A549 (cell line): ENCODE data around the gene ZNF263. TPM values are rescaled to one million over a fixed set of nuclear protein-coding genes. Genes with fewer than 3 reads are reported as not detected.
A peak's percentile ranks its signal among the peaks of the same experiment; 100 is the strongest.
"Not testable (repeated sequence)": the region's sequence is repeated elsewhere in the genome, so short reads cannot be mapped to it uniquely, and the experiment has no call there.

ENCODE experiments used
- ATAC-seq, 2 experiments: fragments of 200-7000 bp in 1 of 2; fragments of >200 bp in 1 of 2; cut with Nextera tagmentation in 1 of 2; cut with Tn5 transposase in 1 of 2; 3 replicates each; pipeline versions ENCODE4 v1.8.0 to v1.9.1; 2018 to 2020; ENCODE audit warnings: mild to moderate bottlenecking in 1 of 2, moderate library complexity in 1 of 2
- CTCF ChIA-PET: fragments of 300-600 bp; sonication (Branson Sonifier 250); formaldehyde crosslinking; extraction: SDS; loops from one replicate; lab custom pipeline; 2021; ENCODE audit warnings: antibody characterized with exemption, inconsistent platforms; lab: Yijun Ruan, JAX
- POLR2A ChIA-PET: fragments of 350-600 bp; formaldehyde crosslinking; extraction: SDS; loops from one replicate; lab custom pipeline; 2021; ENCODE audit warnings: antibody characterized with exemption, inconsistent platforms; lab: Yijun Ruan, JAX
- DNase-seq, 2 experiments: peaks; one replicate each; pipeline versions ENCODE4 v3.0.0 to v3.0.0-alpha.2; 2011 to 2016; ENCODE audit warnings: low read depth in 1 of 2, low spot score in 1 of 2
- FAIRE-seq: peaks from 2 replicates; lab custom pipeline; 2011; peaks lifted over from hg19 to GRCh38; lab: Jason Lieb, UNC
- H3K27ac ChIP-seq, 2 experiments: fragments of >200 bp; sonication (Bioruptor Twin); formaldehyde crosslinking; 3 replicates each; pipeline ENCODE4 v1.5.1; 2016 to 2017
- H3K4me1 ChIP-seq: fragments of >200 bp; sonication (Bioruptor Twin); formaldehyde crosslinking; 3 replicates; pipeline ENCODE4 v1.6.1; 2016
- H3K4me2 ChIP-seq: fragments of >200 bp; sonication (Bioruptor Twin); formaldehyde crosslinking; 3 replicates; pipeline ENCODE4 v1.6.1; 2016
- H3K4me3 ChIP-seq: fragments of >200 bp; sonication (Bioruptor Twin); formaldehyde crosslinking; 3 replicates; pipeline ENCODE4 v1.5.1; 2016
- H3K9me3 ChIP-seq: fragments of >200 bp; sonication (Bioruptor Twin); formaldehyde crosslinking; 3 replicates; pipeline ENCODE4 v1.6.1; 2016
- ATOH8 ChIP-seq: fragments of 250-450 bp; sonication (Bioruptor Pico); IDR thresholded peaks from 2 replicates; pipeline ENCODE4 v1.5.0; 2020; ENCODE audit warnings: low read depth, mild to moderate bottlenecking, moderate library complexity
- BHLHE40 ChIP-seq: IDR thresholded peaks from 2 replicates; pipeline ENCODE4 v1.6.1; 2012; ENCODE audit warnings: low read depth, low read length, inconsistent platforms
- CBX8 ChIP-seq: fragments of 200-600 bp; sonication (generic); IDR thresholded peaks from 2 replicates; pipeline ENCODE4 v1.6.1; 2016
- CHD2 ChIP-seq: fragments of 150-350 bp; IDR thresholded peaks from 2 replicates; pipeline ENCODE4 v1.6.1; 2014; ENCODE audit warnings: low read length; ENCODE audit not compliant: partially characterized antibody
- CHD4 ChIP-seq: fragments of 200-600 bp; sonication (generic); IDR thresholded peaks from 2 replicates; pipeline ENCODE4 v1.6.1; 2016; ENCODE audit warnings: antibody characterized with exemption, mild to moderate bottlenecking, borderline replicate concordance
- E2F6 ChIP-seq: IDR thresholded peaks from 2 replicates; pipeline ENCODE4 v1.6.1; 2012; ENCODE audit warnings: low read depth, borderline replicate concordance
- EHMT2 ChIP-seq: fragments of 200-600 bp; sonication (generic); IDR thresholded peaks from 2 replicates; pipeline ENCODE4 v1.6.1; 2016; ENCODE audit warnings: antibody characterized with exemption, low read depth, mild to moderate bottlenecking, moderate library complexity
- ELK1 ChIP-seq: fragments of 150-350 bp; IDR thresholded peaks from 2 replicates; pipeline ENCODE4 v1.6.1; 2014; ENCODE audit warnings: low read depth, mild to moderate bottlenecking, low read length
- EP300 ChIP-seq, 2 experiments: fragments of >200 bp; sonication (Bioruptor Twin); formaldehyde crosslinking; IDR thresholded peaks; 2 replicates in 1 of 2; 3 replicates in 1 of 2; pipeline ENCODE4 v1.6.1; 2016 to 2017
- FOSL2 ChIP-seq, 2 experiments: fragments of 450-650 bp in 1 of 2; fragments of >200 bp in 1 of 2; sonication (Bioruptor Twin) in 1 of 2; formaldehyde crosslinking; IDR thresholded peaks; 2 replicates each; pipeline versions ENCODE4 v1.5.0 to v1.6.1; 2016 to 2020; ENCODE audit warnings: mild to moderate bottlenecking in 1 of 2, moderate library complexity in 1 of 2
- HEYL ChIP-seq: fragments of 250-450 bp; sonication (Bioruptor Pico); IDR thresholded peaks from 2 replicates; pipeline ENCODE4 v1.8.0; 2021; ENCODE audit warnings: mild to moderate bottlenecking, moderate library complexity
- HOXB5 ChIP-seq: fragments of 250-450 bp; sonication (Bioruptor Pico); IDR thresholded peaks from 2 replicates; pipeline ENCODE4 v1.5.0; 2020; ENCODE audit warnings: mild to moderate bottlenecking, moderate library complexity
- JUN ChIP-seq, 2 experiments: fragments of >200 bp; sonication (Bioruptor Twin); formaldehyde crosslinking; IDR thresholded peaks; 2 replicates in 1 of 2; 3 replicates in 1 of 2; pipeline ENCODE4 v1.6.1; 2016 to 2017
- JUNB ChIP-seq: fragments of >200 bp; sonication (Bioruptor Twin); formaldehyde crosslinking; IDR thresholded peaks from 2 replicates; pipeline ENCODE4 v1.6.1; 2016
- MAZ ChIP-seq: fragments of 150-350 bp; IDR thresholded peaks from 2 replicates; pipeline ENCODE4 v1.6.1; 2014; ENCODE audit warnings: antibody characterized with exemption, low read depth, low read length, borderline replicate concordance
- MYC ChIP-seq: IDR thresholded peaks from 2 replicates; pipeline ENCODE4 v1.6.1; 2012; ENCODE audit warnings: mild to moderate bottlenecking, inconsistent platforms, low read length, improper control_type of control experiment, borderline replicate concordance
- NFE2L2 ChIP-seq: fragments of 150-350 bp; conservative IDR thresholded peaks from 2 replicates; pipeline ENCODE4 v1.6.1; 2014; ENCODE audit warnings: low read length
- PHF8 ChIP-seq: fragments of 200-600 bp; sonication (generic); IDR thresholded peaks from 2 replicates; pipeline ENCODE4 v1.6.1; 2016; ENCODE audit warnings: low read depth, mild to moderate bottlenecking, antibody characterized with exemption, moderate library complexity, borderline replicate concordance
- POLR2A ChIP-seq: IDR thresholded peaks from 2 replicates; pipeline ENCODE4 v1.6.1; 2012; ENCODE audit warnings: mild to moderate bottlenecking, low read length
- RAD21 ChIP-seq, 2 experiments: fragments of >200 bp in 1 of 2; sonication (Bioruptor Twin) in 1 of 2; formaldehyde crosslinking in 1 of 2; IDR thresholded peaks in 1 of 2; conservative IDR thresholded peaks in 1 of 2; 2 replicates in 1 of 2; 3 replicates in 1 of 2; pipeline ENCODE4 v1.6.1; 2012 to 2018; ENCODE audit warnings: inconsistent platforms in 1 of 2
- REST ChIP-seq: fragments of 200-600 bp; sonication (generic); IDR thresholded peaks from 2 replicates; pipeline ENCODE4 v1.6.1; 2016; ENCODE audit warnings: antibody characterized with exemption, mild to moderate bottlenecking, moderate library complexity
- ZC3H11A ChIP-seq: fragments of 450-650 bp; IDR thresholded peaks from 2 replicates; pipeline ENCODE4 v1.6.1; 2014; ENCODE audit warnings: antibody characterized with exemption, mild to moderate bottlenecking
- ZSCAN20 ChIP-seq: fragments of 250-450 bp; sonication (Bioruptor Pico); IDR thresholded peaks from 2 replicates; pipeline ENCODE4 v1.8.0; 2022; ENCODE audit warnings: mild to moderate bottlenecking, moderate library complexity
- WGBS: methylation state at CpG from one replicate; pipeline ENCODE4 v1.1.6; 2017; ENCODE audit errors: missing lambda C conversion rate; 5-methylcytosine and 5-hydroxymethylcytosine counted together
- polyA plus RNA-seq, 4 experiments: library from polyadenylated mRNA; depleted of rRNA in 3 of 4; stranded (reverse); fragments of >200 nt; fragmentation: RNase III in 1 of 4; extraction: RNeasy Plus Mini Kit Qiagen cat#74134 plus additional on column Dnase treatment in 1 of 4; gene quantifications; 2 replicates in 3 of 4; 3 replicates in 1 of 4; pipeline ENCODE4 v1.2.3, GENCODE V29; 2011 to 2017
- TF ChIP-seq, protein P1 (sequence below): fragments of 250-450 bp; sonication (Bioruptor Pico); IDR thresholded peaks from 2 replicates; pipeline ENCODE4 v1.5.0; 2021; ENCODE audit warnings: mild to moderate bottlenecking, moderate library complexity, borderline replicate concordance

ZNF263 gene
- polyA plus RNA-seq, 2 of the 4 experiments (the other 2 are of a cell fraction): 20.9 to 24.4 TPM

GRCh38 chr16:3271281-3271680 is 12.0 kb upstream of the ZNF263 start:
- H3K4me3 ChIP-seq, CTCF ChIA-PET, H3K9me3 ChIP-seq, POLR2A ChIA-PET, DNase-seq, H3K27ac ChIP-seq, H3K4me2 ChIP-seq, FAIRE-seq, H3K4me1 ChIP-seq, ATAC-seq: not testable (repeated sequence)
- WGBS: 86% methylated on average over 6 of the region's 22 CpGs

DNA sequence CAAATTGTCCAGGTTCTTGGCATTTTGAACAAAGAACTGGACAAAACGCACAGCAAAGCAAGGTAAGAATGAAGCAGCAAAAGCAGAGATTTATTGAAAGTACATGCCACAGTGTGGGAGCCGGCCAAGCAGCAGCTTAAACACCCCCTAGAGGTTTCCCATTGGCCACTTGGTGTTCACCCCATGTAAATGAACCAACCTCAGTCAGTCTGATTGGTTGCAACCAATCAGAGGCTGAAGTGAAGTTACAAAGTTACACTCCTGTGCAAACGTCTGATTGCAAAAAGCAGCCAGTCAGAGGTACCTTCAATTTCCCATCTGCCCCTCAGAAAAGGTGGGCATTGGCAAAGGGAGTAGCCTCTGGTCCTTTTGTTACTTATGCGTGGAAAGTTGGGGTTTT is 8.8 kb upstream of the ZNF263 start:
- no peak overlapping the region for H3K4me2 ChIP-seq
- ATAC-seq: peak in 1 of 2 experiments; percentile 53; a peak in 1 of 6 replicates
- no peak for FAIRE-seq
- no peak overlapping the region for H3K4me3 ChIP-seq
- TF ChIP-seq EP300 (IDR thresholded peaks at IDR 0.05): no peak
- no peak for TF ChIP-seq EHMT2
- TF ChIP-seq FOSL2 (IDR thresholded peaks at IDR 0.05): no peak
- TF ChIP-seq FOSL2 (CRISPR knock-in tag; IDR thresholded peaks at IDR 0.05): no peak
- no peak for TF ChIP-seq HOXB5 (CRISPR knock-in tag)
- no peak for TF ChIP-seq ZSCAN20
- no peak for TF ChIP-seq CHD2
- TF ChIP-seq E2F6: no peak
- TF ChIP-seq CBX8: no peak
- TF ChIP-seq POLR2A: no peak
- no peak for TF ChIP-seq RAD21 (conservative IDR thresholded peaks at IDR 0.05 in 1 of 2, IDR thresholded peaks at IDR 0.05 in 1 of 2)
- TF ChIP-seq ATOH8 (CRISPR knock-in tag): no peak
- TF ChIP-seq HEYL (CRISPR knock-in tag): no peak
- no peak for TF ChIP-seq MYC
- TF ChIP-seq JUNB: no peak
- no peak for TF ChIP-seq NFE2L2
- TF ChIP-seq PHF8: no peak
- no peak for TF ChIP-seq ZC3H11A
- TF ChIP-seq, protein P1, sequence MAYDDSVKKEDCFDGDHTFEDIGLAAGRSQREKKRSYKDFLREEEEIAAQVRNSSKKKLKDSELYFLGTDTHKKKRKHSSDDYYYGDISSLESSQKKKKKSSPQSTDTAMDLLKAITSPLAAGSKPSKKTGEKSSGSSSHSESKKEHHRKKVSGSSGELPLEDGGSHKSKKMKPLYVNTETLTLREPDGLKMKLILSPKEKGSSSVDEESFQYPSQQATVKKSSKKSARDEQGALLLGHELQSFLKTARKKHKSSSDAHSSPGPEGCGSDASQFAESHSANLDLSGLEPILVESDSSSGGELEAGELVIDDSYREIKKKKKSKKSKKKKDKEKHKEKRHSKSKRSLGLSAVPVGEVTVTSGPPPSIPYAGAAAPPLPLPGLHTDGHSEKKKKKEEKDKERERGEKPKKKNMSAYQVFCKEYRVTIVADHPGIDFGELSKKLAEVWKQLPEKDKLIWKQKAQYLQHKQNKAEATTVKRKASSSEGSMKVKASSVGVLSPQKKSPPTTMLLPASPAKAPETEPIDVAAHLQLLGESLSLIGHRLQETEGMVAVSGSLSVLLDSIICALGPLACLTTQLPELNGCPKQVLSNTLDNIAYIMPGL (CRISPR knock-in tag): no peak
- no peak for TF ChIP-seq ELK1
- no peak for TF ChIP-seq CHD4
- no peak for DNase-seq
- H3K4me1 ChIP-seq: no peaks in the 10 kb centered on the region
- peaks cover 8% of the 10 kb centered on the region; the same call in 1 of the 3 replicates for H3K9me3 ChIP-seq
- 43% methylated on average over 4 of the region's 4 CpGs for WGBS
- POLR2A ChIA-PET: no interaction called here
- no peak overlapping the region for H3K27ac ChIP-seq
- CTCF ChIA-PET: no interaction called here

DNA sequence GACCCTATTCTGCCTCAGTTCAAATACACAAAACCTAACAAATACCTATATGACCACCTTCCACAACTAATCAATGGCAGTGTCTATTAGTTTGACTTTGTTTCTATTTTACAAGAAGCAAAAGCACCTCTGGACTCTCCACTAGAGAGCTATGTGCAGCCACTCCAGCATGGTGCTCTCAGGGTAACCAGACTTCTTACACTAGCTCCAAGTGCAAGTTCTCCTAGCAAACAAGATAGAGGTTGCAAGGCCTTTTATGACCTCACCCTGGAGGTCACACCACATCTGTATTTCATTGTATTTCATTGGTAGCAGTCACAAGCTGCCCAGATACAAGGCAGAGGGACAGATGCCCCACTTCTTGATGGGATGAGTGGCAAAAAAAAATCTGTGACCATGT is 8.3 kb upstream of the ZNF263 start:
- no peak for DNase-seq
- Histone ChIP-seq H3K9me3 (peaks cover 8% of the 10 kb centered on the region; the same call in 1 of the 3 replicates), H3K4me1 (no peaks in the 10 kb centered on the region), H3K4me2 (no peak overlapping the region), H3K4me3 (no peak overlapping the region), H3K27ac (no peak overlapping the region)
- CTCF ChIA-PET: no interaction called here
- TF ChIP-seq EP300 (IDR thresholded peaks at IDR 0.05): no peak
- no peak for TF ChIP-seq BHLHE40
- TF ChIP-seq MAZ: no peak
- no peak for TF ChIP-seq E2F6
- no peak for TF ChIP-seq REST
- no peak for TF ChIP-seq JUN (IDR thresholded peaks at IDR 0.05)
- TF ChIP-seq NFE2L2: no peak
- no peak for FAIRE-seq
- no peak for ATAC-seq
- POLR2A ChIA-PET: no interaction called here
